DND-41 (cell line): ENCODE results near the gene TUBB.
A peak's percentile ranks its signal among the peaks of the same experiment; 100 is the strongest.

Experiments used
- ATAC-seq: fragments of 200-7000 bp; cut with Tn5 transposase; 3 replicates; pipeline ENCODE4 v1.9.1; 2021; ENCODE audit warnings: low read depth; ENCODE audit not compliant: insufficient read depth
- DNase-seq: peaks from one replicate; pipeline ENCODE4 v3.0.0-alpha.2; 2020
- H2AFZ ChIP-seq: 2 replicates; pipeline ENCODE4 v1.6.0; 2012; ENCODE audit warnings: low read depth, low read length
- H3K27ac ChIP-seq: 2 replicates; pipeline ENCODE4 v1.5.1; 2012; ENCODE audit warnings: low read length, inconsistent platforms
- H3K27me3 ChIP-seq: fragments of 200-600 bp; sonication (generic); 2 replicates; pipeline ENCODE4 v1.6.0; 2012; ENCODE audit warnings: low read length, mild to moderate bottlenecking, inconsistent platforms; ENCODE audit not compliant: insufficient read depth, poor library complexity
- H3K36me3 ChIP-seq: 2 replicates; pipeline ENCODE4 v1.5.1; 2012; ENCODE audit warnings: low read length, inconsistent platforms; ENCODE audit not compliant: insufficient read depth
- H3K4me1 ChIP-seq: 2 replicates; pipeline ENCODE4 v1.5.1; 2012; ENCODE audit warnings: mild to moderate bottlenecking, low read length; ENCODE audit not compliant: insufficient read depth
- H3K4me2 ChIP-seq: 2 replicates; pipeline ENCODE4 v1.6.0; 2012; ENCODE audit warnings: mild to moderate bottlenecking, moderate library complexity, low read length, inconsistent platforms; ENCODE audit not compliant: insufficient read depth
- H3K4me3 ChIP-seq, 2 experiments: fragments of 200-600 bp in 1 of 2; shearing (Covaris generic) in 1 of 2; 2 replicates each; pipeline ENCODE4 v1.5.1; 2012 to 2016; ENCODE audit warnings: inconsistent platforms in 2 of 2, low read length in 2 of 2, mild to moderate bottlenecking in 2 of 2, low read depth in 1 of 2, moderate library complexity in 1 of 2
- H3K79me2 ChIP-seq: 2 replicates; pipeline ENCODE4 v1.6.0; 2012; ENCODE audit warnings: low read length, inconsistent platforms; ENCODE audit not compliant: insufficient read depth
- H3K9ac ChIP-seq: 2 replicates; pipeline ENCODE4 v1.6.0; 2012; ENCODE audit warnings: low read depth, mild to moderate bottlenecking, inconsistent platforms, low read length, moderate library complexity
- H3K9me3 ChIP-seq: 2 replicates; pipeline ENCODE4 v1.5.1; 2012; ENCODE audit warnings: low read length, moderate library complexity, mild to moderate bottlenecking, inconsistent platforms; ENCODE audit not compliant: insufficient read depth, severe bottlenecking
- H4K20me1 ChIP-seq: 2 replicates; pipeline ENCODE4 v1.6.0; 2012; ENCODE audit warnings: low read length; ENCODE audit not compliant: insufficient read depth
- CTCF ChIP-seq: IDR thresholded peaks from 2 replicates; pipeline ENCODE4 v1.5.1; 2012; ENCODE audit warnings: borderline replicate concordance, low read length, moderate library complexity, mild to moderate bottlenecking; ENCODE audit not compliant: poor library complexity, severe bottlenecking; ENCODE audit errors: extremely low read depth
- EZH2 ChIP-seq: IDR thresholded peaks from 3 replicates; pipeline ENCODE4 v1.6.1; 2012; ENCODE audit warnings: borderline replicate concordance, low read depth, mild to moderate bottlenecking, moderate library complexity, low read length, inconsistent platforms; ENCODE audit not compliant: severe bottlenecking

Gene TUBB

GRCh38 chr6:30719791-30720737 lies at the start of gene TUBB:
TSS of gene TUBB (plus strand) at chr6:30720352. CDS start at chr6:30720507, 155 bp downstream.
- H3K27me3 ChIP-seq, result no peaks in the 10 kb centered on the region
- ATAC-seq (peak; percentile 70), DNase-seq (peak; percentile 98)
- H4K20me1 ChIP-seq, result peaks cover 37% of the 10 kb centered on the region
- peak within 1 kb of the TSS; percentile 63 for H3K4me2 ChIP-seq
- H3K9me3 ChIP-seq, result no peaks in the 10 kb centered on the region
- H3K27ac ChIP-seq, result peak within 1 kb of the TSS; percentile 97
- H3K4me1 ChIP-seq, result peaks cover 60% of the 10 kb centered on the region
- H3K4me3 ChIP-seq, result peak within 1 kb of the TSS; percentile 99
- H3K36me3 ChIP-seq, result peaks cover 48% of the 10 kb centered on the region
- peaks cover 86% of the 10 kb centered on the region for H3K79me2 ChIP-seq
- H3K9ac ChIP-seq, result peak within 1 kb of the TSS; percentile 98
- peak within 1 kb of the TSS; percentile 43 for H2AFZ ChIP-seq
- no peak for TF ChIP-seq EZH2
- TF ChIP-seq CTCF, result peak; percentile 22

DNA sequence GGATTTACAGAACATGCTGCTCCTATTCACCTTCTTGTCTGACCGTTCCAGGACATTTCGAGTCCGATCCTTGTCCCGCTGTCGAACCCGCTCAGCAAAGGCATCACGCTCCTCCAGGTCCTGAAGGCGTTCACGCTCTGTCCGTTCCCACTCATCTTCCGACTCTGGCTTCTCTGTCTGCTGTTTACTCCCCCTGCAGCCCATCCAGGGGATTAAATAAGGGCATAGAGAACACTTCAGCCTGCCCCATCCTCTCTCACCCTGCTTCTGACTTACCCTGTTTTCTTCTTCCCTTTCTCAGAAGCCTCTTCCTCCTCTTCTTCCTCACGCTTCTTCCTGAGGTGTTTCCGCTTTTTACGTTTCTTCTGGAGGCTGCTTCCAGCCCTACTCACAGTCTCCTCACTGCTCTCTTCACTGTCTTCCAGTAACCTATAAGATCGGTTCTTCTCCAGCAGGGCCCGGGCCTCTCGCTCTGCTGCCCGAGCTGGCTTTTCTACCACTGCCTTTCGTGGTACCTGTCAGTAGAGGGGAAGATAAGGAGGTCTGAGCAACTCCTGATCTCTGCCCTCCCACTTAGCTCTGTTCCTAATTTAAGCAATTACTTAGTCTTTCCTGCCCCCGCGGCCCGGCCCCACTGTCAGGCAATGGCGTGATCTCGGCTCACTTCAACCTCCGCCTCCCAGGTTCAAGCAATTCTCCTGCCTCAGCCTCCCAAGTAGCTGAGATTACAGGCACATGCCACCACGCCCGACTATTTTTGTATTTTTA lies 49.2 kb upstream of the TUBB start:
- H3K27me3 ChIP-seq, result no peaks in the 10 kb centered on the region
- H3K4me3 ChIP-seq, result no peak overlapping the region
- peak overlapping the region; percentile 80 for H3K4me2 ChIP-seq
- peaks cover 38% of the 10 kb centered on the region for H3K36me3 ChIP-seq
- H3K79me2 ChIP-seq, result peaks cover 24% of the 10 kb centered on the region
- H4K20me1 ChIP-seq, result peaks cover 2% of the 10 kb centered on the region; the same call in 1 of the 2 replicates
- no peak overlapping the region for H3K27ac ChIP-seq
- no peak overlapping the region for H2AFZ ChIP-seq
- peak overlapping the region; percentile 71 for H3K9ac ChIP-seq
- no peak for DNase-seq
- TF ChIP-seq EZH2 (no peak), CTCF (peak; percentile 42)
- H3K4me1 ChIP-seq, result peaks cover 28% of the 10 kb centered on the region
- no peaks in the 10 kb centered on the region for H3K9me3 ChIP-seq
- no peak for ATAC-seq

DNA sequence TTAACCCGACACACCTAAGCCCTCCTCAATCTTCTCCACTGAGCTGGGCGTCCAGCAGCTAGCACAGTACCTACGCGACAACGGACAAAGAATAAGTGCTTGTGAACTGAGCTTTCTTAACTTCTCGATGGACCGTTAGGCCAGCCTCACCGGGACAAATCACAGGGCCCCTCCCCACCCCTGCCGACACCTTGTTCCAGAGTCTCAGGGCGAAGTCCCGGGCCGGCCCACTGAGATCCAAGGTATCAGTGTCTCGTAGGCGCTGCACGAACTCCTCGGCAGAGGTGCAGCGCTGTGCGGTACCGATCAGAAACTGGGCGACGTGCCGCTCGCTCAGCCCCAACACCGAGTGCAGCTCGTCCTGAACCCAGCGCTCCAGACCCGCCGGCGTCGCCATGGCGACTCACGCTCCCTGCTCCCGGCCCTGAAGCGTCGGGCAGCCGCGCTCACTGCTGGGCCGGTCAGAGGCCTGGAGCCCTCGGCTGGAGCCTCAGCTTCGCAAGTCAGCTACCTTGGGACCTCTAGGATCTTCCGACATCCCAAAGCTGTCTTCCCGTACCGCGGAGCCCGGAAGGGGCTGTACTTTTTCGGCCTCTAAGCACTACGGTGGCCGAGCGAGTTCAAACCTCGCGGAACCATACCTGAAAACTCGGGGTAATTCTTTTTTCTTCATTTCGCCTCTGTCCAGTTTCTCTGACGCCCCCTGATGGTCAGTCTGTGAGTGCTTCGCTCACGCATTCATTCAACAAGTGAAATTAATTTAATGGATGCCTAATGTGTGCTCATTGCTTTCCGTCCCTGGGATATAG lies 47.5 kb upstream of the TUBB start, which contains the start of gene DHX16:
Gene DHX16 (minus strand): TSS at position 562 of the 809 bp plus-strand sequence. CDS start 165 bp downstream, at position 397.
- peaks cover 28% of the 10 kb centered on the region for H3K4me1 ChIP-seq
- peak within 1 kb of the TSS; percentile 94 for H2AFZ ChIP-seq
- peaks cover 2% of the 10 kb centered on the region; the same call in 1 of the 2 replicates for H4K20me1 ChIP-seq
- H3K27me3 ChIP-seq, result no peaks in the 10 kb centered on the region
- ATAC-seq (peak; percentile 80), DNase-seq (peak; percentile 91)
- H3K79me2 ChIP-seq, result peaks cover 24% of the 10 kb centered on the region
- H3K9ac ChIP-seq, result peak within 1 kb of the TSS; percentile 71
- peak within 1 kb of the TSS; percentile 61 to 85 for H3K4me3 ChIP-seq
- peaks cover 45% of the 10 kb centered on the region for H3K36me3 ChIP-seq
- no peaks in the 10 kb centered on the region for H3K9me3 ChIP-seq
- TF ChIP-seq EZH2 (no peak), CTCF (peak; percentile 75)
- peak within 1 kb of the TSS; percentile 80 for H3K4me2 ChIP-seq
- peak within 1 kb of the TSS; percentile 76 for H3K27ac ChIP-seq
